C4-2B (cell line): ENCODE results near the gene ETAA1.

Experiments
- CTCF ChIP-seq: fragments of 450-650 bp; conservative IDR thresholded peaks from 2 replicates; pipeline ENCODE4 v1.5.1; 2017; ENCODE audit warnings: mild to moderate bottlenecking
- ZFX ChIP-seq: fragments of 450-650 bp; IDR thresholded peaks from 2 replicates; pipeline ENCODE4 v1.6.1; 2017

GRCh38 chr2:67374481-67374880, 22.7 kb upstream of the ETAA1 start:
- TF ChIP-seq CTCF: no peak
- no peak for TF ChIP-seq ZFX
